BLaER1 (cell line): ENCODE measurements around the gene DNAJB13.

Source experiments
- H3K27ac ChIP-seq: shearing (Covaris generic); formaldehyde crosslinking; 2 replicates; pipeline ENCODE4 v1.8.1; 2022
- H3K27me3 ChIP-seq: shearing (Covaris generic); formaldehyde crosslinking; 2 replicates; pipeline ENCODE4 v1.8.1; 2022
- H3K36me3 ChIP-seq: shearing (Covaris generic); formaldehyde crosslinking; 2 replicates; pipeline ENCODE4 v1.8.1; 2022
- H3K4me1 ChIP-seq: shearing (Covaris generic); formaldehyde crosslinking; 2 replicates; pipeline ENCODE4 v1.8.1; 2022
- H3K4me2 ChIP-seq: shearing (Covaris generic); formaldehyde crosslinking; 2 replicates; pipeline ENCODE4 v1.8.1; 2022
- H3K4me3 ChIP-seq: shearing (Covaris generic); formaldehyde crosslinking; 2 replicates; pipeline ENCODE4 v1.8.1; 2022
- H3K9ac ChIP-seq: shearing (Covaris generic); formaldehyde crosslinking; 2 replicates; pipeline ENCODE4 v1.8.1; 2022
- H3K9me3 ChIP-seq: shearing (Covaris generic); formaldehyde crosslinking; 2 replicates; pipeline ENCODE4 v1.8.1; 2022
- H4K20me1 ChIP-seq: shearing (Covaris generic); formaldehyde crosslinking; 2 replicates; pipeline ENCODE4 v1.8.1; 2022
- Cebpa-rat ChIP-seq: shearing (Covaris generic); IDR thresholded peaks from 2 replicates; pipeline ENCODE4 v1.8.1; 2022

DNAJB13 gene

DNA sequence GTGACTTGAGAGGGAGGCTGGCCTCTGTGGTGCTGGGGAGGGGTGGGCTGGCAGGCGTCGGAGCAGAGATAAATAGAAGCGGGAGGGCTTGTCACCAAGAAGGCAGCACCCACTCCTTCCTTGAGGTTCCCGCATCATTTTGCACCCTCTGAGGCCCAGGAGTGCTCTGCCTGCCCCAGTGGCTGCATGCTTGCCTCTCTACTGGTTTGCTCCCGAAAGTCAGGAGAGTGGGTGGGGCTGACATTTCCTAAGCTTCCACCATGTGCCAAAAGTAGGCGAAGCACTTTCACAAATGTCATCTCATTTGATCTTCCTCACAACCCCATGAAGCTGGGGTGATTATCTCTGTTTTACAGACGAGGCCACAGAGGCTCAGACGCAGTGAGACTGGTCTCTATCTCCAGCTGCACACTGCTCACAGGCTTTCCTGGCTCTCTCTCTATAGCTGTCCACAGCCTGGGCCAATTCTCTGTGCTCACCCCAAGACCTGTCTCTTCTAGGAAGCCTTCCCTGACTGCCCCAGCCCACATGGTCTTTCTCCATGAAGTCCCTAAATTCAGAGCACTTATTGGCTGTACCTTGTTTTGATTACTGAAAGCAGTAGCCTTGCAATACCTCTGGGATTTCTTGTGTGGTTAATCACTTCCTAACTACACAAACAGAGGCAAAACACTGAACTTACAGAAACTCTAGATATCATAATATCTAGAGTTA is 60.7 kb downstream of the DNAJB13 start:
- Histone ChIP-seq H3K4me3 (no peak overlapping the region), H3K27me3 (no peaks in the 10 kb centered on the region), H4K20me1 (no peaks in the 10 kb centered on the region), H3K4me1 (peaks cover 77% of the 10 kb centered on the region), H3K9ac (no peak overlapping the region; the same call in 1 of the 2 replicates), H3K27ac (peak overlapping the region; percentile 37; the same call in 1 of the 2 replicates), H3K4me2 (peak overlapping the region; percentile 72), H3K9me3 (no peaks in the 10 kb centered on the region), H3K36me3 (peaks cover 32% of the 10 kb centered on the region)
- no peak for TF ChIP-seq Cebpa-rat

- Histone ChIP-seq H3K36me3 (peaks cover 39% of the 10 kb centered on the region), H3K9me3 (no peaks in the 10 kb centered on the region), H3K9ac (no peak overlapping the region), H3K27me3 (no peaks in the 10 kb centered on the region), H3K27ac (peak overlapping the region; percentile 37; the same call in 1 of the 2 replicates), H3K4me3 (no peak overlapping the region), H3K4me2 (peak overlapping the region; percentile 72), H3K4me1 (peaks cover 77% of the 10 kb centered on the region), H4K20me1 (no peaks in the 10 kb centered on the region)
- TF ChIP-seq Cebpa-rat: no peak
Measured at GRCh38 chr11:74012074-74012809, 61.4 kb downstream of the DNAJB13 start.

DNA sequence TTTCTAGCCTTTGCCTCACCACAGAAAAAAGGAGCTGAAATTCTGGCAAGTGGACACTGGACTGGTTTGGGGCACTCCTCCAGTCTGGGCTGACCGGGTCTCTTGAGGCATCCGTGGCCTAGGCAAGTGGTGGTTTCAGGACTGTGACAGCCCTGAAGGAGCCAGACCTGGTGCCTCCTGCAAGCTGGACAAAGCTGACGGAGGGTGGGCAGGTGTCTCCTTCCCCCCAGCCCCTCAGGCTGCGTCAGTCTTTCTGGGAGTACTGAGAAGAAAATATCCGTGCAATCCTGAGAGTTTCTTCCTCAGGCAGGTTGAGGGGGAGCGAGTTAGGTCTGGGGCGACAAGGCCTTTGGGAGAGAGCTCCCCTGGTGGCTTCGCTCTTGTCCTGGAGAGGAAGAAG is 62.3 kb downstream of the DNAJB13 start:
- Histone ChIP-seq H3K36me3 (peaks cover 48% of the 10 kb centered on the region), H3K4me2 (peak overlapping the region; percentile 72), H3K27me3 (no peaks in the 10 kb centered on the region), H3K4me1 (peaks cover 75% of the 10 kb centered on the region), H3K27ac (0 out of 2 replicates have a peak overlapping the region, but pooled peaks have one; percentile 9), H3K4me3 (no peak overlapping the region), H3K9me3 (no peaks in the 10 kb centered on the region), H3K9ac (no peak overlapping the region), H4K20me1 (no peaks in the 10 kb centered on the region)
- TF ChIP-seq Cebpa-rat: no peak

GRCh38 chr11:74014880-74015279 is 64.1 kb downstream of the DNAJB13 start:
- no peak overlapping the region for H3K4me3 ChIP-seq
- peak overlapping the region; percentile 73 for H3K4me2 ChIP-seq
- peaks cover 63% of the 10 kb centered on the region for H3K4me1 ChIP-seq
- peaks cover 63% of the 10 kb centered on the region for H3K36me3 ChIP-seq
- H3K9ac ChIP-seq: peak overlapping the region; percentile 16; the same call in 1 of the 2 replicates
- H4K20me1 ChIP-seq: no peaks in the 10 kb centered on the region
- H3K9me3 ChIP-seq: no peaks in the 10 kb centered on the region
- peak overlapping the region; percentile 72 for H3K27ac ChIP-seq
- no peaks in the 10 kb centered on the region for H3K27me3 ChIP-seq
- TF ChIP-seq Cebpa-rat: no peak

- H3K9ac ChIP-seq: no peak overlapping the region
- peaks cover 63% of the 10 kb centered on the region for H3K4me1 ChIP-seq
- no peak overlapping the region for H3K4me3 ChIP-seq
- no peak overlapping the region for H3K27ac ChIP-seq
- no peak for TF ChIP-seq Cebpa-rat
- H3K9me3 ChIP-seq: no peaks in the 10 kb centered on the region
- H3K36me3 ChIP-seq: peaks cover 66% of the 10 kb centered on the region
- no peak overlapping the region for H3K4me2 ChIP-seq
- H4K20me1 ChIP-seq: no peaks in the 10 kb centered on the region
- no peaks in the 10 kb centered on the region for H3K27me3 ChIP-seq
Measured at GRCh38 chr11:74015919-74016684, 65.3 kb downstream of the DNAJB13 start.

DNA sequence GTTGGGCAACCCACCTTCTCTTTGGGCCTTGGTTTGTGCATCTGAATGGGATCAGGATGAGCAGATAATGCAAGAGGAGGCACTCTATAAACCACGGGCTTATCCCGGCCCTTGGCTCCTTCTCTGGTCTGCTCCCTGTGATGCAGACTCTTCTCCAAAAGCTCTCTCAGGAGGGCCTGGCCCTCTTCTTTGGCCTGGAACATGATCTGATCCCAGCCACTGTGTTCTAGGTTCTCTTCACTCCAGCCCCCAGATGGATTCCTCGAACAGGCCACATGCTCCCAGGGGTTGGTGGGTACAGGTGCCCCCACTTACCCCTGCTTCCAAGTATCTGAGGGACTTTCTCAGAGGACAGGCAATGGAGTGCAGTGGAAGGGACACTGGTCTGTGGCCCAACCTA is 66.8 kb downstream of the DNAJB13 start:
- H3K4me1 ChIP-seq: peaks cover 52% of the 10 kb centered on the region
- no peak overlapping the region for H3K4me3 ChIP-seq
- TF ChIP-seq Cebpa-rat: no peak
- H3K36me3 ChIP-seq: peaks cover 71% of the 10 kb centered on the region
- H3K4me2 ChIP-seq: no peak overlapping the region
- no peak overlapping the region for H3K27ac ChIP-seq
- no peaks in the 10 kb centered on the region for H4K20me1 ChIP-seq
- H3K27me3 ChIP-seq: no peaks in the 10 kb centered on the region
- no peak overlapping the region for H3K9ac ChIP-seq
- H3K9me3 ChIP-seq: no peaks in the 10 kb centered on the region

- peak overlapping the region; percentile 14 for H3K27ac ChIP-seq
- no peaks in the 10 kb centered on the region for H4K20me1 ChIP-seq
- no peak overlapping the region for H3K4me2 ChIP-seq
- no peak overlapping the region for H3K4me3 ChIP-seq
- peaks cover 71% of the 10 kb centered on the region for H3K36me3 ChIP-seq
- H3K9me3 ChIP-seq: no peaks in the 10 kb centered on the region
- no peak overlapping the region for H3K9ac ChIP-seq
- no peaks in the 10 kb centered on the region for H3K27me3 ChIP-seq
- TF ChIP-seq Cebpa-rat: no peak
- H3K4me1 ChIP-seq: peaks cover 45% of the 10 kb centered on the region
Measured at GRCh38 chr11:74018331-74019005, 67.6 kb downstream of the DNAJB13 start.

- Histone ChIP-seq H3K36me3 (peaks cover 65% of the 10 kb centered on the region), H3K4me2 (no peak overlapping the region), H3K27ac (no peak overlapping the region), H3K4me1 (peaks cover 37% of the 10 kb centered on the region), H3K4me3 (no peak overlapping the region), H3K9ac (no peak overlapping the region), H3K27me3 (no peaks in the 10 kb centered on the region), H3K9me3 (no peaks in the 10 kb centered on the region), H4K20me1 (no peaks in the 10 kb centered on the region)
- no peak for TF ChIP-seq Cebpa-rat
Measured at GRCh38 chr11:74019104-74019738, 68.4 kb downstream of the DNAJB13 start.

- Histone ChIP-seq H4K20me1 (no peaks in the 10 kb centered on the region), H3K9ac (no peak overlapping the region), H3K4me3 (no peak overlapping the region), H3K27me3 (no peaks in the 10 kb centered on the region), H3K4me2 (peak overlapping the region; percentile 44; the same call in 1 of the 2 replicates), H3K36me3 (peaks cover 66% of the 10 kb centered on the region), H3K9me3 (no peaks in the 10 kb centered on the region), H3K4me1 (peaks cover 31% of the 10 kb centered on the region), H3K27ac (peak overlapping the region; percentile 20; the same call in 1 of the 2 replicates)
- no peak for TF ChIP-seq Cebpa-rat
Measured at GRCh38 chr11:74019860-74020259, 69.0 kb downstream of the DNAJB13 start.
